ENCODE data around the gene BICDL1. TPM values are rescaled to one million over a fixed set of nuclear protein-coding genes. Genes with fewer than 3 reads are reported as not detected.

BICDL1 gene
- total RNA-seq, 2 donors from 2014 or later, result 5.0 to 11.1 TPM

DNA sequence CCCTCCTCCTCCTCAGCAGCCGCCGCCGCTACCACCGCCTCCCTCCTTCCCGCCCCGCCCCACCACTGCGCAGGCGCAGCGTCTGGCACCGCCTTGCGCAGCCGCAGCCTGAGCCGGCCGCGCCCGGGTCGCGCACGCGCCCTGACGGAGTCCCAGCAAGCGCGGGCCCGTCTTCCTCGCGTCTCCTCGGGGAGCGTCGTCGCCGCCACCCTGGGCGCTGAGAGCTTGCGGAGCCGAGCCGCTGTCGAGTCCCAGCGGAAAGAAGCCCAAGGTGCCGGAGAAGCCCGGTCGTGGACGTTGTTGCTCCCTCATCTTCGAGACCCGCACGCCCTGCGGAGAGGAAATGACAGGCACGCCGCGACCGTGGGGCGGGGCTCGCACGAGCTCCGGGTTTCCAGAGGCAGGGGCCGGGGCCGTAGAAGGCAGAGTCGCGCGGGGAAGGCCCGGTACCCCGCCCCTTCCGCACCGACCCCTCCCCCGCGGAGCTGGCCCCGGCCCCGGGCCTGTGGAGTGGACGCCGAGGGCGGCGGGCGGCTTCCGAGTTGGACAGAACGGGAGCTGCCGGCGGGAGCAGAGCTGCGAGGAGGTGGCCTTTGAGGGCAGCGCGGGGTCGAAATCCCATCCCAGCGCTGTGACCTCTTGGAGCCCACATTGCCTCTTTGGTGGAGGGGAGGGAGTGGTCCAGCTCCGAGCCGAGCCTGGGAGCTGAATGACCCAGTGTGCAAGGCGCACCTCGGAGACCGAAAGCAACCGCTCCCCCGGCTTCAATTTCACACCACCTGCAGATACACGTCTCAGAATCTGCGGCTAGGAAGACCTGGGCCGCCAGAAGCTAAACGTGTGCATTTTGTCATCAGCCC is 128.0 kb downstream of the BICDL1 start:
- intact Hi-C loops (cut with DNase I), result no loop called here
- Histone ChIP-seq H3K4me3 (peak overlapping the region; percentile 91), H3K9ac (ENCODE audit: low read depth in 2 of 2, low read length in 2 of 2) (peak overlapping the region; percentile 74 to 87), H3K27me3 (no peaks in the 10 kb centered on the region), H3K36me3 (no peaks in the 10 kb centered on the region), H3K9me3 (no peaks in the 10 kb centered on the region), H3K4me1 (peaks cover 8% of the 10 kb centered on the region), H3K27ac (peak overlapping the region; percentile 92)
- TF ChIP-seq, protein P1, sequence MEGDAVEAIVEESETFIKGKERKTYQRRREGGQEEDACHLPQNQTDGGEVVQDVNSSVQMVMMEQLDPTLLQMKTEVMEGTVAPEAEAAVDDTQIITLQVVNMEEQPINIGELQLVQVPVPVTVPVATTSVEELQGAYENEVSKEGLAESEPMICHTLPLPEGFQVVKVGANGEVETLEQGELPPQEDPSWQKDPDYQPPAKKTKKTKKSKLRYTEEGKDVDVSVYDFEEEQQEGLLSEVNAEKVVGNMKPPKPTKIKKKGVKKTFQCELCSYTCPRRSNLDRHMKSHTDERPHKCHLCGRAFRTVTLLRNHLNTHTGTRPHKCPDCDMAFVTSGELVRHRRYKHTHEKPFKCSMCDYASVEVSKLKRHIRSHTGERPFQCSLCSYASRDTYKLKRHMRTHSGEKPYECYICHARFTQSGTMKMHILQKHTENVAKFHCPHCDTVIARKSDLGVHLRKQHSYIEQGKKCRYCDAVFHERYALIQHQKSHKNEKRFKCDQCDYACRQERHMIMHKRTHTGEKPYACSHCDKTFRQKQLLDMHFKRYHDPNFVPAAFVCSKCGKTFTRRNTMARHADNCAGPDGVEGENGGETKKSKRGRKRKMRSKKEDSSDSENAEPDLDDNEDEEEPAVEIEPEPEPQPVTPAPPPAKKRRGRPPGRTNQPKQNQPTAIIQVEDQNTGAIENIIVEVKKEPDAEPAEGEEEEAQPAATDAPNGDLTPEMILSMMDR (IDR thresholded peaks at IDR 0.05), result no peak
- DNase-seq, result peak; percentile 96

DNA sequence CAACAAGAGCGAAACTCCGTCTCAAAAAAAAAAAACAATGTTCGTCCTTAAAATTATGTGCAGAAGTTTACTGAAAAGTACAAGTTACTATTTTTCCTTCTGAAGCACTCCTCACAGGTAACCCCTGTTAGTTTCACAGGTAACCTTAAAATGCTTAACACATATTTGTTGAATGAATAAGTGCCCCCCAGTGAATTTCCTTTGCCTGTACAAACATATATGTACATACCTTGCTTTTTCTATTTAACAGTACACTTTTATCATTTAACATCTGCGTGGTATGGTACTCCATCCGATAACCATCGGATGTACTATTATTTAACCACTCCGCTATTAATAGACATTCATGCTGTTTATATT is 128.9 kb downstream of the BICDL1 start:
- H3K9ac ChIP-seq (ENCODE audit: low read depth in 2 of 2, low read length in 2 of 2), result peak overlapping the region; percentile 74 to 87
- H3K9me3 ChIP-seq, result no peaks in the 10 kb centered on the region
- DNase-seq, result no peak
- no peaks in the 10 kb centered on the region for H3K27me3 ChIP-seq
- H3K27ac ChIP-seq, result peak overlapping the region; percentile 92
- peak overlapping the region; percentile 91 for H3K4me3 ChIP-seq
- H3K4me1 ChIP-seq, result peaks cover 8% of the 10 kb centered on the region
- no peaks in the 10 kb centered on the region for H3K36me3 ChIP-seq
- TF ChIP-seq, protein P1 (IDR thresholded peaks at IDR 0.05), result no peak
- intact Hi-C loops (cut with DNase I), result no loop called here

DNA sequence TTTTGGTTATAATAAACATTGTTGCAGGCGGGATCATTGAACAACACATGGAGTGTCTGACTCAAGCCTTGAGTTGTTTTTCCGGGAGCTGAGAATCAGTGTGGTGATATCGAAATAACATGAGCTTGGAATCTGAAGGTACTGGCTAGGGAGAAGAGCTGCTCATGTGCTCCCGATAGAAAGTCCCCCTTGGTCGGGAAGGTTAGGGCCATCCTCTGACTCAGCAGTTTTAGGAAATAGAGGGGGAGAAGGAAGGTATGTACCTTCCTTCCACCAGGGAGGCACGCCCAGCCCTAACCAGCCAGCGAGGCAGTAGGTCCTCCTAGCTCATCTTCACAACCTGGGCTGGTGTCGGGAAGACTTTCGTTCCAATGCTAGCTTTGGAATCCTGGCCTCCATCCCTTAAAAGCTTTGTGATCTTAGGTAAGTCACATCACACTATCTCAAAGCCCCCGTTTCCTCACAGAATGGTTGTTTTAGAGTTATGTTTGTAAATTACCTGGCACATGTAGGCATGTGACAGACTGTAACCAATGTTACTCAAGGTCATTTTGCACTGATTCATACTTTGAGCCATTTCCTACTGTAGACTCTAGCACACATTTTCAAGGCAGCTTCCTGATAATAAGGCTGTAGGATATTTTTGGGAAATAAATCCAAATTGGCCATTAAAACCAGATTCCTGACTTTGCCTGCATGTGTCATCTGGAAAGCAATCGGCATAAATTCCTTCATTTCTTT is 129.5 kb downstream of the BICDL1 start:
- Histone ChIP-seq H3K9me3 (no peaks in the 10 kb centered on the region), H3K36me3 (no peaks in the 10 kb centered on the region), H3K27me3 (no peaks in the 10 kb centered on the region), H3K9ac (ENCODE audit: low read depth in 2 of 2, low read length in 2 of 2) (peak overlapping the region in 1 of 2 donors; percentile 87), H3K4me1 (peaks cover 8% of the 10 kb centered on the region), H3K27ac (no peak overlapping the region), H3K4me3 (no peak overlapping the region)
- no peak for DNase-seq
- intact Hi-C loops (cut with DNase I), result no loop called here
- TF ChIP-seq, protein P1 (IDR thresholded peaks at IDR 0.05), result no peak

DNA sequence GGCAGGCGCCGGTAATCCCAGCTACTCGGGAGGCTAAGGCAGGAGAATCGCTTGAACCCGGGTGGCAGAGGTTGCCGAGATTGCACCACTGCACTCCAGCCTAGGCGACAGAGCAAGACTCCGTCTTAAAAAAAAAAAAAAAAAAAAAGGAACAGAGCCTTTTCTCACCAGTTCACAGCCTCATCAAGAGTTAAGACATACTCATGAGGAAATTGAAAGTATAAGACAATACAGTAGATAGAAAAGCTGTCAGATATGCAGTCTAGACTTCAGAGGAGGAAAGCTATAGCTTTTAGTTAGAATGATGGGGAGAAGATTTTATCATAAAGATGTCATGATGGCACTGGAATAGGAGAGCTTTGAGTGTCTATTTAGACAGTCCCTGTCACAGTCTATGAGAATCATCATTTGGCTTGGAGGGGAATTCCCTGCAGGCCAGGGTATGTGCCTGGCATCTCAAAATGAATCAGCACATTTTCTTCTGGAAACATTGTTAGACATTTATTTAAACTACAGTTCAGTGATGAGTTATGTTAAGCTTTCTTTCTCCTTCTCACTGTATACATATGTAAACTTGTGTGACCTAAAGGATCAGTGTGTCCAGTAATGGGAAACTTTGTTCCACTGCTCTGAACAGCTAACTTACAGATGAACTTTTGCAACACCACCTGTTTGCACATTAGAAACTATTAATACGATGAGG is 130.4 kb downstream of the BICDL1 start:
- Histone ChIP-seq H3K9ac (ENCODE audit: low read depth in 2 of 2, low read length in 2 of 2) (no peak overlapping the region), H3K36me3 (no peaks in the 10 kb centered on the region), H3K9me3 (no peaks in the 10 kb centered on the region), H3K4me1 (peaks cover 8% of the 10 kb centered on the region), H3K27me3 (no peaks in the 10 kb centered on the region), H3K27ac (no peak overlapping the region), H3K4me3 (no peak overlapping the region)
- TF ChIP-seq, protein P1 (IDR thresholded peaks at IDR 0.05), result no peak
- DNase-seq, result no peak
- intact Hi-C loops (cut with DNase I), result no loop called here

DNA sequence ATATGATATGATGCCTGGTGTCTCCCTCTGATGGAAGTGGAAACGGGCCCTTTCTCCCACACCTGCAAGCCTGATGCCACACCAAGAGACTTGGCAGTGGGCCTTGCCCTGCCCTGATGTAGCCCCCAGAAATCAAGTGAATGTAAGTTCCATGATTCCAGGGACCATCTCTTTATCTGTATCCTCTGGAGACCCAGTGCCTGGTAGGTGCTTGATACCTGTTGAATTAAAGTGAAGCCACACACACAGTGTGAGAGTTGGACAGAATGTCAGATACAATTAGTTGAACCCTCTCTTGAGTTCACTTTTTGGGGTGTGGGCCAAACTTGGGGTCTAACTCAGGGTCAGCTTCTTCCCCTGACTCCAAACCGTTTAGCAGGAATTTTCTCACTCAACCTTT is 132.3 kb downstream of the BICDL1 start:
- TF ChIP-seq, protein P1 (IDR thresholded peaks at IDR 0.05), result no peak
- no peak for DNase-seq
- H3K36me3 ChIP-seq, result no peaks in the 10 kb centered on the region
- H3K9ac ChIP-seq (ENCODE audit: low read depth in 2 of 2, low read length in 2 of 2), result no peak overlapping the region
- intact Hi-C loops (cut with DNase I), result no loop called here
- H3K4me3 ChIP-seq, result no peak overlapping the region
- no peaks in the 10 kb centered on the region for H3K27me3 ChIP-seq
- no peak overlapping the region for H3K27ac ChIP-seq
- peaks cover 3% of the 10 kb centered on the region for H3K4me1 ChIP-seq
- no peaks in the 10 kb centered on the region for H3K9me3 ChIP-seq
